Duodenal mucosa (tissue), 2 donors: Measurements from ENCODE around the gene FOXO6.
A peak's percentile ranks its signal among the peaks of the same experiment; 100 is the strongest.

ENCODE experiments used
- H3K27ac ChIP-seq: one replicate; pipeline ENCODE4 v1.7.0; 2013; ENCODE audit warnings: low read depth, low read length
- H3K27me3 ChIP-seq, 2 donors: one replicate each; pipeline ENCODE4 v1.7.0; 2013; ENCODE audit warnings: low read length in 2 of 2, control low read depth in 1 of 2; ENCODE audit not compliant: insufficient read depth in 2 of 2, control insufficient read depth in 1 of 2
- H3K36me3 ChIP-seq, 2 donors: one replicate each; pipeline ENCODE4 v1.7.0; 2013; ENCODE audit warnings: low read length in 2 of 2, control low read depth in 1 of 2; ENCODE audit not compliant: insufficient read depth in 2 of 2, control insufficient read depth in 1 of 2
- H3K4me1 ChIP-seq, 2 donors: one replicate each; pipeline ENCODE4 v1.7.0; 2013; ENCODE audit warnings: low read length in 2 of 2, control low read depth in 1 of 2; ENCODE audit not compliant: insufficient read depth in 2 of 2, control insufficient read depth in 1 of 2
- H3K4me3 ChIP-seq, 2 donors: one replicate each; pipeline ENCODE4 v1.7.0; 2013; ENCODE audit warnings: low read length in 2 of 2, low read depth in 1 of 2
- H3K9ac ChIP-seq, 2 donors: one replicate each; pipeline ENCODE4 v1.7.0; 2013; ENCODE audit warnings: low read length in 2 of 2, low read depth in 1 of 2
- H3K9me3 ChIP-seq, 2 donors: one replicate each; pipeline ENCODE4 v1.7.0; 2013; ENCODE audit warnings: low read length in 2 of 2, control low read depth in 1 of 2; ENCODE audit not compliant: control insufficient read depth in 1 of 2

FOXO6 gene

GRCh38 chr1:41360786-41361494 is at the start of gene FOXO6:
Gene FOXO6, plus strand, starts transcription at chr1:41361434.
- H3K9ac ChIP-seq, result peak within 1 kb of the TSS; percentile 3 to 51
- no peaks in the 10 kb centered on the region for H3K9me3 ChIP-seq
- peak within 1 kb of the TSS; percentile 32 to 65 for H3K4me3 ChIP-seq
- peaks cover 27 to 29% of the 10 kb centered on the region in 2 donors for H3K4me1 ChIP-seq
- H3K27ac ChIP-seq, result no peak within 1 kb of the TSS
- H3K36me3 ChIP-seq, result no peaks in the 10 kb centered on the region
- peaks cover 14 to 21% of the 10 kb centered on the region in 2 donors for H3K27me3 ChIP-seq

GRCh38 chr1:41312991-41313645 is 48.1 kb upstream of the FOXO6 start:
- H3K27ac ChIP-seq, result no peak overlapping the region
- peaks cover 7 to 9% of the 10 kb centered on the region in 2 donors for H3K4me1 ChIP-seq
- H3K9me3 ChIP-seq, result no peaks in the 10 kb centered on the region
- H3K4me3 ChIP-seq, result no peak overlapping the region
- no peak overlapping the region for H3K9ac ChIP-seq
- no peaks in the 10 kb centered on the region for H3K27me3 ChIP-seq
- H3K36me3 ChIP-seq, result no peaks in the 10 kb centered on the region

- Histone ChIP-seq H3K9me3 (no peaks in the 10 kb centered on the region), H3K4me1 (peaks cover 7 to 9% of the 10 kb centered on the region in 2 donors), H3K4me3 (no peak overlapping the region), H3K27ac (no peak overlapping the region), H3K9ac (no peak overlapping the region), H3K27me3 (no peaks in the 10 kb centered on the region), H3K36me3 (no peaks in the 10 kb centered on the region)
These were observed 47.5 kb upstream of the FOXO6 start for GRCh38 chr1:41313661-41314131.

GRCh38 chr1:41314376-41315145 is 46.7 kb upstream of the FOXO6 start:
- no peaks in the 10 kb centered on the region for H3K27me3 ChIP-seq
- H3K9me3 ChIP-seq, result no peaks in the 10 kb centered on the region
- H3K4me3 ChIP-seq, result no peak overlapping the region
- no peaks in the 10 kb centered on the region for H3K36me3 ChIP-seq
- peaks cover 7 to 9% of the 10 kb centered on the region in 2 donors for H3K4me1 ChIP-seq
- H3K9ac ChIP-seq, result no peak overlapping the region
- no peak overlapping the region for H3K27ac ChIP-seq

- Histone ChIP-seq H3K9me3 (no peaks in the 10 kb centered on the region), H3K27me3 (no peaks in the 10 kb centered on the region), H3K27ac (no peak overlapping the region), H3K9ac (no peak overlapping the region), H3K4me3 (no peak overlapping the region), H3K4me1 (peaks cover 7 to 9% of the 10 kb centered on the region in 2 donors), H3K36me3 (no peaks in the 10 kb centered on the region)
These were observed 46.0 kb upstream of the FOXO6 start for GRCh38 chr1:41315146-41315822.

GRCh38 chr1:41315871-41316270 is 45.4 kb upstream of the FOXO6 start:
- peaks cover 7 to 9% of the 10 kb centered on the region in 2 donors for H3K4me1 ChIP-seq
- H3K9ac ChIP-seq, result no peak overlapping the region
- H3K4me3 ChIP-seq, result no peak overlapping the region
- H3K36me3 ChIP-seq, result no peaks in the 10 kb centered on the region
- H3K9me3 ChIP-seq, result no peaks in the 10 kb centered on the region
- H3K27ac ChIP-seq, result no peak overlapping the region
- H3K27me3 ChIP-seq, result no peaks in the 10 kb centered on the region

- no peak overlapping the region for H3K9ac ChIP-seq
- H3K4me3 ChIP-seq, result no peak overlapping the region
- H3K36me3 ChIP-seq, result no peaks in the 10 kb centered on the region
- peaks cover 7 to 9% of the 10 kb centered on the region in 2 donors for H3K4me1 ChIP-seq
- no peaks in the 10 kb centered on the region for H3K9me3 ChIP-seq
- no peaks in the 10 kb centered on the region for H3K27me3 ChIP-seq
- no peak overlapping the region for H3K27ac ChIP-seq
These were observed 43.9 kb upstream of the FOXO6 start for GRCh38 chr1:41317361-41317760.

GRCh38 chr1:41318135-41318534 is 43.1 kb upstream of the FOXO6 start:
- Histone ChIP-seq H3K9ac (no peak overlapping the region), H3K27me3 (no peaks in the 10 kb centered on the region), H3K36me3 (no peaks in the 10 kb centered on the region), H3K4me1 (peaks cover 7 to 9% of the 10 kb centered on the region in 2 donors), H3K4me3 (no peak overlapping the region), H3K9me3 (no peaks in the 10 kb centered on the region), H3K27ac (no peak overlapping the region)

- Histone ChIP-seq H3K27ac (no peak overlapping the region), H3K4me3 (no peak overlapping the region), H3K27me3 (no peaks in the 10 kb centered on the region), H3K9me3 (no peaks in the 10 kb centered on the region), H3K36me3 (no peaks in the 10 kb centered on the region), H3K9ac (no peak overlapping the region), H3K4me1 (peaks cover 7 to 9% of the 10 kb centered on the region in 2 donors)
These were observed 42.0 kb upstream of the FOXO6 start for GRCh38 chr1:41319106-41319755.
